ENCODE data around the gene LRRC32. TPM values are rescaled to one million over a fixed set of nuclear protein-coding genes. Genes with fewer than 3 reads are reported as not detected.

LRRC32 gene
- total RNA-seq, 1 experiment from 2014 or later = not detected

GRCh38 chr11:76700177-76701100, 29.9 kb upstream of the LRRC32 start:
- DNase-seq (ENCODE audit: low spot score) = no peak

GRCh38 chr11:76699451-76700091, 29.0 kb upstream of the LRRC32 start:
- no peak for DNase-seq (ENCODE audit: low spot score)

GRCh38 chr11:76698321-76699043, 27.9 kb upstream of the LRRC32 start:
- no peak for DNase-seq (ENCODE audit: low spot score)

- no peak for DNase-seq (ENCODE audit: low spot score)
Observed at GRCh38 chr11:76696756-76697155, 26.2 kb upstream of the LRRC32 start.

GRCh38 chr11:76695771-76696170, 25.2 kb upstream of the LRRC32 start:
- no peak for DNase-seq (ENCODE audit: low spot score)

- peak; percentile 42 for DNase-seq (ENCODE audit: low spot score)
Observed at GRCh38 chr11:76695133-76695532, 24.6 kb upstream of the LRRC32 start.

- no peak for DNase-seq (ENCODE audit: low spot score)
Observed at GRCh38 chr11:76694664-76695063, 24.1 kb upstream of the LRRC32 start.

GRCh38 chr11:76693806-76694205, 23.3 kb upstream of the LRRC32 start:
- no peak for DNase-seq (ENCODE audit: low spot score)

- DNase-seq (ENCODE audit: low spot score) = no peak
Observed at GRCh38 chr11:76692956-76693355, 22.4 kb upstream of the LRRC32 start.

- no peak for DNase-seq (ENCODE audit: low spot score)
Observed at GRCh38 chr11:76691655-76692054, 21.1 kb upstream of the LRRC32 start.

- no peak for DNase-seq (ENCODE audit: low spot score)
Observed at GRCh38 chr11:76690736-76691135, 20.2 kb upstream of the LRRC32 start.

GRCh38 chr11:76689313-76690260, 19.0 kb upstream of the LRRC32 start:
- DNase-seq (ENCODE audit: low spot score) = no peak

GRCh38 chr11:76688146-76688545, 17.6 kb upstream of the LRRC32 start:
- no peak for DNase-seq (ENCODE audit: low spot score)

GRCh38 chr11:76686261-76687079, 15.9 kb upstream of the LRRC32 start:
- DNase-seq (ENCODE audit: low spot score) = no peak

- no peak for DNase-seq (ENCODE audit: low spot score)
Observed at GRCh38 chr11:76685831-76686230, 15.3 kb upstream of the LRRC32 start.

GRCh38 chr11:76685237-76685636, 14.7 kb upstream of the LRRC32 start:
- DNase-seq (ENCODE audit: low spot score) = no peak

GRCh38 chr11:76684516-76684915, 14.0 kb upstream of the LRRC32 start:
- no peak for DNase-seq (ENCODE audit: low spot score)

- no peak for DNase-seq (ENCODE audit: low spot score)
Observed at GRCh38 chr11:76683161-76684095, 12.9 kb upstream of the LRRC32 start.

GRCh38 chr11:76682684-76683083, 12.1 kb upstream of the LRRC32 start:
- no peak for DNase-seq (ENCODE audit: low spot score)
